Ramos (cell line): ENCODE results near the gene MYO5A.
"Not testable (repeated sequence)": the region's sequence is repeated elsewhere in the genome, so short reads cannot be mapped to it uniquely, and the experiment has no call there.

Experiments used
- in situ Hi-C: fragments of 300-500 bp; cut with MboI; formaldehyde crosslinking; loops from one replicate; pipeline ENCODE4 v1.14.3; 2022; ENCODE audit warnings: low sequenced_read_pairs; ENCODE audit not compliant: unreplicated experiment

The MYO5A gene

GRCh38 chr15:52546031-52546751, 17.5 kb upstream of the MYO5A start:
- in situ Hi-C loops, result no loop called here

- in situ Hi-C loops, result no loop called here
These were observed 11.8 kb upstream of the MYO5A start for GRCh38 chr15:52540374-52541012.

GRCh38 chr15:52537459-52537858, 8.8 kb upstream of the MYO5A start:
- in situ Hi-C loops, result no loop called here

GRCh38 chr15:52532427-52532826, 3.7 kb upstream of the MYO5A start:
- in situ Hi-C loops, result no loop called here

- in situ Hi-C loops, result no loop called here
These were observed 1.3 kb upstream of the MYO5A start for GRCh38 chr15:52529940-52530339.

GRCh38 chr15:52529341-52529924, 753 bp upstream of the MYO5A start:
- in situ Hi-C loops, result no loop called here

- in situ Hi-C loops, result no loop called here
These were observed 643 bp downstream of the MYO5A start for GRCh38 chr15:52527911-52528563.

- in situ Hi-C loops, result no loop called here
These were observed 1.3 kb downstream of the MYO5A start for GRCh38 chr15:52527196-52527910.

- in situ Hi-C loops, result no loop called here
These were observed 4.2 kb downstream of the MYO5A start for GRCh38 chr15:52524223-52525136.

GRCh38 chr15:52523647-52524046, 5.0 kb downstream of the MYO5A start:
- in situ Hi-C loops, result no loop called here

GRCh38 chr15:52523192-52523591, 5.5 kb downstream of the MYO5A start:
- in situ Hi-C loops, result no loop called here

GRCh38 chr15:52521682-52522081, 7.0 kb downstream of the MYO5A start:
- in situ Hi-C loops, result no loop called here

- in situ Hi-C loops, result no loop called here
These were observed 8.3 kb downstream of the MYO5A start for GRCh38 chr15:52520421-52520820.

GRCh38 chr15:52518487-52519371, 10.0 kb downstream of the MYO5A start:
- in situ Hi-C loops, result no loop called here

- in situ Hi-C loops, result no loop called here
These were observed 11.7 kb downstream of the MYO5A start for GRCh38 chr15:52517014-52517413.

GRCh38 chr15:52515343-52515742, 13.3 kb downstream of the MYO5A start:
- in situ Hi-C loops, result no loop called here

- in situ Hi-C loops, result no loop called here
These were observed 14.2 kb downstream of the MYO5A start for GRCh38 chr15:52514482-52514881.

- in situ Hi-C loops, result not testable (repeated sequence)
These were observed 15.8 kb downstream of the MYO5A start for GRCh38 chr15:52512869-52513268.

- in situ Hi-C loops, result no loop called here
These were observed 17.6 kb downstream of the MYO5A start for GRCh38 chr15:52511084-52511483.
